Right kidney (tissue), 9 donors: ENCODE data around the gene CDT1.
A peak's percentile ranks its signal among the peaks of the same experiment; 100 is the strongest.

Experiments
- DNase-seq: peaks from one replicate; pipeline ENCODE4 v3.0.0-alpha.2; 2016
- long read RNA-seq, 8 donors: transcript quantifications; one replicate each; lab custom pipeline, GENCODE V29; 2026

Gene CDT1
- long read RNA-seq, donor 1, transcript CDT1-201 (10 exons, 3,240 nt), result major isoform, 9 of 9 reads
- long read RNA-seq, donor 1, partial matches to known transcripts, result 0 of 9 reads
- long read RNA-seq, donor 1, other reads (novel, unspliced or antisense), result 0 of 9 reads
- long read RNA-seq, donor 2, transcript CDT1-201 (10 exons, 3,240 nt), result major isoform, 6 of 11 reads
- long read RNA-seq, donor 2, partial matches to known transcripts, result 5 of 11 reads
- long read RNA-seq, donor 2, other reads (novel, unspliced or antisense), result 0 of 11 reads
- long read RNA-seq, donor 3, partial matches to known transcripts, result 0 of 4 reads
- long read RNA-seq, donor 3, other reads (novel, unspliced or antisense), result 0 of 4 reads
- long read RNA-seq, donor 4, partial matches to known transcripts, result 39 of 120 reads
- long read RNA-seq, donor 4, other reads (novel, unspliced or antisense), result 78 of 120 reads
- long read RNA-seq, donor 5, transcript CDT1-201 (10 exons, 3,240 nt), result major isoform, 9 of 9 reads
- long read RNA-seq, donor 5, partial matches to known transcripts, result 0 of 9 reads
- long read RNA-seq, donor 5, other reads (novel, unspliced or antisense), result 0 of 9 reads
- long read RNA-seq, donor 6, transcript CDT1-201 (10 exons, 3,240 nt), result major isoform, 5 of 6 reads
- long read RNA-seq, donor 6, partial matches to known transcripts, result 0 of 6 reads
- long read RNA-seq, donor 6, other reads (novel, unspliced or antisense), result 0 of 6 reads
- long read RNA-seq, donor 7, result 0 reads
- long read RNA-seq, donor 8, transcript CDT1-201 (10 exons, 3,240 nt), result major isoform, 6 of 6 reads
- long read RNA-seq, donor 8, partial matches to known transcripts, result 0 of 6 reads
- long read RNA-seq, donor 8, other reads (novel, unspliced or antisense), result 0 of 6 reads

DNA sequence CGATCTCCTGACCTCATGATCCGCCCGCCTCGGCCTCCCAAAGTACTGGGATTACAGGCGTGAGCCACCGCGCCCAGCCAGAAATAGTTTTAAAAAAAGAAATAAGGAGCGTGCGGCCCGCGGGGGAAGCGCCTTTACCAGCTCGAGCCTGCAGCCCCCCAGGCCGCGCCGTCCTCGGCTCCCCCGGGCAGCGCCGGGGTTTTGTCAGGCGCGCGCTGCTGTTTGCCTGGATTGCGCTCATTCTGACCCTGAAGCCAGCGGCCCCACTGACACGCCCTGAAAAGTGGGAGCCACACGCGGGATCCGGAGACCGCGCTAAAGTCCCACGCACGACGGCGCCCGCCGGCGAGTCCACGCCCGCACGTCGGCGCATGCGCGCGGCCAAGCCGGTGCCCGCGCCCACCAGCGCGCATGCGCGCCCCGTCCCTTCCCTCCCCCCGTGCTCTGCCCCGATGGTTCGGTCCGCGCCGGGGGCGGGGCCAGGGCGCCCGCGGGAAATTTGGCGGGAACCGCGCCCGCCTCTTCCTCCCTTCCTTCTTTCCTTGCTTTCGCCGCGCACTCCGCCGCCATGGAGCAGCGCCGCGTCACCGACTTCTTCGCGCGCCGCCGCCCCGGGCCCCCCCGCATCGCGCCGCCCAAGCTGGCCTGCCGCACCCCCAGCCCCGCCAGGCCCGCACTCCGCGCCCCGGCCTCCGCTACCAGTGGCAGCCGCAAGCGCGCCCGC, at the start of gene CDT1:
CDT1 (plus strand) TSS at position 526 of the 724 bp plus-strand sequence; CDS start at position 569, 43 bp downstream.
- peak; percentile 95 for DNase-seq

DNA sequence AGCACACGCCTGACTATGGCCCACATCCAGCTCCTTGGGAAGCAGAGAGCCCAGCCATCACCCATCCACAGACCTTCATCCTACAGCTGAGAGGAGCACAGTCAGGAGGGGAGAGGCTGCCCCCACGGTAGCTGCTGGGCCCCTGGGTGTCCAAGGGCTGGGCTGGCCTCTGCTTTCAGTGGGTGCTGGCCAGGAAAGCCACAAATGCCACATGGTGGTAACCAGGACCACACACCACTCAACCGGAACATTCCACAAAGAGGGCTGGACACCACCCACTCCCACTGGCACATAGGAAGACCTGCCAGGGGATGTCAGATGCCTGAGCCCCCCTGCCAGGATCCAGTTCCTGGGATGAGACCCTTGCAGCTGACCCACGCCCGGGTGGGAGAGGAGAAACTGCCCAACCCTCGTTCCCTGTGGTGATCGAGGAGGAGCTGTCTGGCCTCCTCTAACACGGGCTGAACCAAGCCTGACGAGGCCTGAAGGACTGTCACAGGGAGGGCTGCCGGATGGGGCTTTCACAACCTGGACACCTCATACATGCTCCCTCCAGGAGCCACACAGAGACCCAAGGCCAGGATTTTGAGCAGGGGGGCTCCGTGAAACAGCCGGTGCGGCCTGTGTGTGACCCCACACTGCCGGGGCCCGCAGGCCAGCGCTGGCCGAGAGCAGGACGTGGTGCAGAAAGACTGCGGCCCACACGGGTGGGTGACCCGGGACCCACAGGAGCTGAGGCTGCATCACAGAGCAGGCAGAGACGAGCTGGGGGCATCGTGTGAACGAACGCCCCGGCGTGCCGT, 49.3 kb upstream of the CDT1 start:
- no peak for DNase-seq

DNA sequence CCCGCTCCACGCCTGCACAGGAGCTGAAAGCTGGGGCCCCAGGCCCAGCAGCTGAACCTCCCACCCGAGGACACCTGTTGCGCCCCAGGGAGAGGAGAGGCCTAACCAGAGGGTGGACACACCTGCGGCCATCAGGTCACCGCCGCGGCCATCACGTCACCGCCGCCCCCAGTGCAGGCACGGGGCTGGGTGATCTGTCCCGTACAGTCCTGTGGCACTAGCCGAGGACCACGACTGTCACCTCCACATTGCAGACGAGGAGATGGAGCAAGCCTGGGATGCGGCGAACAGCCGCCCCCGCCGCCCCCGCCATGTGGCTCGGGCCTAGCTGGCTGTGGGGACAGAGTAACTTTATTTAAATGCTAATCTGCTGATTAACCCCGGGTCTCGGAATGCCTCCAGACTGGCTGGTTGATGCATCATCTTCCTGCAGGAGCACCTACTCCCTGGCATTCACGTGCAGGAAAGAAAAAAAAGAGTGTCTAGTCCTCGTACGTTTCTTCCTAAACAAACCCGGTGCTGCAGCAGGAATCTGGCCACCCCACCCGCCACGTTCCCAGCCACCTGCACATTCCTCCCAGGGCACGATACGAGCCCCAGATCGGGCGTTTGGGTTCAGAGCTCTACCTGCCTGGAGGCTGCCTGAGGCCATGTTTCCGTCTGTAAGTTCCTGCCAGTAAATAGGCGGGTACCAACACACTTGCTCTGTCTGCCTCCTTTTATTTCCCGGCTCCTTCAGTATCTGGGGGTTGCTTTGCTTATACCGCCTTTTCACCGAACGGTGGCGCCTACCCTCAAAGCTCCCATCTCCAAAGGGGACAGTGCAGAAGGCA, 48.5 kb upstream of the CDT1 start:
- no peak for DNase-seq

- DNase-seq, result no peak
Measured at GRCh38 chr16:88755745-88756443, 47.7 kb upstream of the CDT1 start.

- no peak for DNase-seq
Measured at GRCh38 chr16:88758227-88758943, 45.2 kb upstream of the CDT1 start.

- DNase-seq, result no peak
Measured at GRCh38 chr16:88758944-88759244, 44.7 kb upstream of the CDT1 start.

DNA sequence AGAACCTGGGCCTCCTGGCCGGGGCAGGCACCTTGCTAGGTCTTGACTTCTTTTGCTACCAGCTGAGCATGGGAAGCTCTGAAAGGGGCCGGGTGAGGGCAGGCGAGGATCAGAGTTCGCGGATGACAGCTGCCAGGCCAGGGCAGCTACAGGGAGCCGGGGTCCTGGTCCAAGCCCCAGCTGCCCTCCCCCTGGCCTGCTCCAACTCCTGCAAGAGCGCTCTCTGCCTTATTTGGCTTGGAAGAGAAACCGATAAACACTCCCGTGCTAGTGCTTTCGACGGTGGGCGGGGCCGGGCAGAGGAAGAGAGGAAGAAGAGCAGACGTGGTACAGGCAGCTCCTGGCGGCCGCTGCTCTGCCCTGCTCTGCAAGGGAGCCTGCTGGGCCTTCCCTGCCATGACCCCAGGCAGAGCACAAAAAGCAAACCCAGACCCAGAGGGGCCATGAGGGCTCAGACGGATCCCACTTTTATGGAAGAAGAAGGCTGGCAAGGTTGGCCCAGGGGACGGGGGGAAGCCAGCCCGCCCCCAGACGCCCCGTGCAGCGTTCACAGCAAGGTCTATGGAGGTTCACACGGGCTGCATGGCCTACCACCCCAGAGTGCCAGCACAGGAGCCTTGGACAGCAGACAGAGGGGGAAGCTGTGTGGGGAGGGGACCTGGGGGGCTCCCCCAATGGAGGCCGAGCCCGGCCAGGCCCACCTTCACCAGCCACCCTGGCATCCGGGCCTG, 44.2 kb upstream of the CDT1 start:
- DNase-seq, result no peak

- DNase-seq, result no peak
Measured at GRCh38 chr16:88759976-88760350, 43.6 kb upstream of the CDT1 start.

DNA sequence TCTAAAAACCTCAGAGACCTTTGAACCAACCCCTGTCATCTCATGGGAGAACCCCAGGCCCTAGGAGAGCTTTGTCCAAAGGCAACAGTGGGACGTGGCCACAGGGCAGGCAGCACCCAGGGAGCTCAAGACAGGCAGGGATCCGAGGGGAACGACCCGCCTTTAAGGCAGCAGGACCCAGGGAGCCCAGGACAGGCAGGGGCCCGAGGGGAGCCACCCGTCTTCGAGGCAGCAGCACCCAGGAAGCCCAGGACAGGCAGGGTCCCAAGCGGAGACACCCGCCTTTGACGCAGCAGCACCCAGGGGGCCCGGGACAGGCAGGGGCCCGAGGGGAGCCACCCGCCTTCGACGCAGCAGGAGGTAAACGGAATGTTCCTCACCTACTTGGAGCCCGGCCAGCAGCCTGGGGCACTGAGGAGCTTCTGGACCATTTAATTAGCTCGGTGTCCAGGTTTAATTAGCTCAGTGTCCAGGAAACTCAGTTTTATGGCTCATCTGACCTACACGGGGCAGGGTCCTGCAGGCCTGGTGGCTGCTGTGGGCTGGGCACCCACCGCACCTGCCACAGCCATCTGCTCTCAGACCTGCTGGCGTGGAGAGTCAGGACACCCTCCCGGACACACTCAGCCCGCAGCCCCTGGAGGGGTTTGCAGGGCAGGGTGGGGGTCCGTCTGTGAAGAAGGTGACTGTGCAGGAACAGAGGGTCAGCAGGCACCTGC, 43.0 kb upstream of the CDT1 start:
- DNase-seq, result no peak

GRCh38 chr16:88761143-88761534, 42.5 kb upstream of the CDT1 start:
- no peak for DNase-seq

- DNase-seq, result no peak
Measured at GRCh38 chr16:88761830-88762229, 41.8 kb upstream of the CDT1 start.

DNA sequence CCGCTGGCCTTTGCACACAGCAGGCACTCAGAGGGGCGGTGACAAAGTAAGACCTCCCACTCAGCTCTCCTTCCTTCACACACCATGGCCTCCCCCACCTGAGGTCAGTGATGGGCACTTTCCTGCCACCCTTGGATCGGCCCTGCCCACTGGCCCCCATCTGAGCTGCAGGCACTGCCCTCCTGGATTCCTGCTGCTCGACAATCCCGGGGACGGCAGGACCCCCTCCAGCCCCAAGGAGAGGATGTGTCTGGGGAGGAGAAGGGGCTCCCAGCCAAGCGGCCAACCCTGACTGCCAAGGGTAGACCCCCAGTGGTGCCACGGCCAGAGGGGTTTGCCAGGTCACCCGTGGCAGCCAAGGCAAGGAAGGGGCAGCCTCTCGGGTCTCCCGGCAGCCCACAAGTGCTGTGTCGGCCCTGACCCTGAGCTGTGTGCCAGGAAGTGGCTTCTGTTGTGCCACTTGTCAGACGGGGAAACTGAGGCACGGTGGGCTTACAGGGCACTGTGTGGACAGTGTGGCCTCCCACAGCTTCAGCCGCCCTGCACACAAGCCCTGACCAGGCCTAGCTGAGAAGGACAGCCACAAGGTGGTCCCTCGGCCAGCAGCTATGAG, 41.2 kb upstream of the CDT1 start:
- DNase-seq, result no peak

GRCh38 chr16:88762941-88763340, 40.6 kb upstream of the CDT1 start:
- no peak for DNase-seq

- no peak for DNase-seq
Measured at GRCh38 chr16:88763502-88764053, 40.0 kb upstream of the CDT1 start.

- DNase-seq, result no peak
Measured at GRCh38 chr16:88764080-88764479, 39.5 kb upstream of the CDT1 start.

DNA sequence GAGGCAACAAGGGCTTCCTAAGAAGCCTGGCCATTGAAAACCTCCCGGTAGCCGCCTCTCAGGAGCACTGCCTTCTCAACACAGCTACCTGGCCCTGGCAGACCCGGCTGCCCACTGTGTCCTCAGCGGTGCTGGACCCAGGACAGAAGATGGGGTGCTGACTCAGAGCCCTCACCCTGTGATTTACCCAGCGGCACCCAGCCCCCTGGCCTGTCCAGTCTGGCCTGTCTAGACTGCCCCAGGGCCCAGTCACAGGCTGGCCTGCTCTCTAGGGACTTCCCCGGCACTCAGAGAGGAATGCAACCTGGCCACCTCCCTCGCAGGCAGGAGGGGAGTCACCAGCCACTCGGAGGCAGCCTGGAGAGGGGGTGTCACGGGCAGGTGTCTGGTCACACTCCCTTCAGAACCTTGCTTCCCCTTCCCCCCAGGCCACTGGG, 38.7 kb upstream of the CDT1 start:
- DNase-seq, result no peak

DNA sequence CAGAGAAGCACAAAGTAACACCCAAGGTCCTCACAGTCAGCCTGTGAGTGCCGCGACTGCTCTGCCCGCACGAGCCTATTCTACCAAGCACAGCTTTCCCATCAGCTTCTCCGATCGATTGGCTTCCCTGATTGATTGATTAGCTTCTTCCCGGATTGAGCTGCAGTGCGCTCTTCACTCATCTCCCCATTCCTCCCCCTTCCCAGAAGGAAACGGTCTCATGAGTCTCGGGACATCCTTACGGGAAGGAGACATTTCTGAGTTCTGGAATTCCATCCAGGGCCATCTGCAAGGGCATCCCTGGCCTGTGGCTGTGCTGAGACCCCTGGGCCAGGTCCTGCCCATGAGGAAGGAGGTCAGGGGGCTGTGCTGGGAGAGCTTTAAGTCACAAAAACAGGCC, 36.6 kb upstream of the CDT1 start:
- no peak for DNase-seq
